ENCODE data around the gene KMT2C.

The KMT2C gene

GRCh38 chr7:152351168-152351567, 84.6 kb downstream of the KMT2C start:
- H3K27ac ChIP-seq (ENCODE audit: low read length) = no peak overlapping the region
- H4K20me1 ChIP-seq (ENCODE audit: insufficient read depth, low read length) = no peaks in the 10 kb centered on the region
- H2AFZ ChIP-seq (ENCODE audit: low read length) = no peak overlapping the region
- DNase-seq = no peak
- peaks cover 5% of the 10 kb centered on the region; the same call in 1 of the 2 replicates for H3K4me1 ChIP-seq (ENCODE audit: low read length)
- TF ChIP-seq CTCF (IDR thresholded peaks at IDR 0.05; ENCODE audit: low read length) (no peak), EZH2 (optimal IDR thresholded peaks at IDR 0.05; ENCODE audit: low read depth, low read length) (no peak), EZH2phosphoT487 (IDR thresholded peaks at IDR 0.05; ENCODE audit: low read length) (no peak)
- no peak overlapping the region for H3K9ac ChIP-seq (ENCODE audit: low read length)
- H3K27me3 ChIP-seq (replicated peaks; ENCODE audit: insufficient read depth, low read length) = no peaks in the 10 kb centered on the region
- H3K9me2 ChIP-seq (replicated peaks; ENCODE audit: insufficient read depth, low read length) = no peaks in the 10 kb centered on the region
- H3K79me2 ChIP-seq (ENCODE audit: low read length) = peaks cover 87% of the 10 kb centered on the region
- no peaks in the 10 kb centered on the region for H3F3A ChIP-seq (ENCODE audit: insufficient read depth, low read length)
- H3K9me3 ChIP-seq (replicated peaks; ENCODE audit: insufficient read depth, low read length) = no peaks in the 10 kb centered on the region
- peaks cover under 1% of the 10 kb centered on the region; the same call in 1 of the 2 replicates for H3K36me3 ChIP-seq (replicated peaks; ENCODE audit: insufficient read depth, low read length)
- no peak overlapping the region for H3K4me3 ChIP-seq (ENCODE audit: low read length)
- no peak overlapping the region for H3K4me2 ChIP-seq (ENCODE audit: low read depth, low read length)

- Histone ChIP-seq H3K27ac (ENCODE audit: low read length) (no peak overlapping the region), H4K20me1 (ENCODE audit: insufficient read depth, low read length) (0 out of 2 replicates have a peak, but pooled peaks cover 7% of the 10 kb centered on the region), H3K4me1 (ENCODE audit: low read length) (no peaks in the 10 kb centered on the region), H3K4me2 (ENCODE audit: low read depth, low read length) (no peak overlapping the region), H3F3A (ENCODE audit: insufficient read depth, low read length) (no peaks in the 10 kb centered on the region), H3K36me3 (replicated peaks; ENCODE audit: insufficient read depth, low read length) (peaks cover 5% of the 10 kb centered on the region; the same call in 1 of the 2 replicates), H3K4me3 (ENCODE audit: low read length) (no peak overlapping the region), H3K27me3 (replicated peaks; ENCODE audit: insufficient read depth, low read length) (no peaks in the 10 kb centered on the region), H3K9me3 (replicated peaks; ENCODE audit: insufficient read depth, low read length) (no peaks in the 10 kb centered on the region), H3K9me2 (replicated peaks; ENCODE audit: insufficient read depth, low read length) (no peaks in the 10 kb centered on the region), H2AFZ (ENCODE audit: low read length) (no peak overlapping the region), H3K9ac (ENCODE audit: low read length) (no peak overlapping the region), H3K79me2 (ENCODE audit: low read length) (peaks cover 87% of the 10 kb centered on the region)
- no peak for DNase-seq
- TF ChIP-seq EZH2phosphoT487 (IDR thresholded peaks at IDR 0.05; ENCODE audit: low read length) = no peak
- TF ChIP-seq EZH2 (optimal IDR thresholded peaks at IDR 0.05; ENCODE audit: low read depth, low read length) = no peak
- TF ChIP-seq CTCF (IDR thresholded peaks at IDR 0.05; ENCODE audit: low read length) = no peak
These were observed 87.9 kb downstream of the KMT2C start for GRCh38 chr7:152347888-152348287.

GRCh38 chr7:152344253-152344652, 91.5 kb downstream of the KMT2C start:
- H3K9ac ChIP-seq (ENCODE audit: low read length) = no peak overlapping the region
- H3K4me2 ChIP-seq (ENCODE audit: low read depth, low read length) = no peak overlapping the region
- H3K36me3 ChIP-seq (replicated peaks; ENCODE audit: insufficient read depth, low read length) = 0 out of 2 replicates have a peak, but pooled peaks cover 5% of the 10 kb centered on the region
- no peak overlapping the region for H3K27ac ChIP-seq (ENCODE audit: low read length)
- no peak for DNase-seq
- no peak for TF ChIP-seq EZH2phosphoT487 (IDR thresholded peaks at IDR 0.05; ENCODE audit: low read length)
- TF ChIP-seq EZH2 (optimal IDR thresholded peaks at IDR 0.05; ENCODE audit: low read depth, low read length) = no peak
- TF ChIP-seq CTCF (IDR thresholded peaks at IDR 0.05; ENCODE audit: low read length) = no peak
- H3K9me2 ChIP-seq (replicated peaks; ENCODE audit: insufficient read depth, low read length) = no peaks in the 10 kb centered on the region
- H3K4me3 ChIP-seq (ENCODE audit: low read length) = no peak overlapping the region
- no peaks in the 10 kb centered on the region for H3F3A ChIP-seq (ENCODE audit: insufficient read depth, low read length)
- no peak overlapping the region for H2AFZ ChIP-seq (ENCODE audit: low read length)
- no peaks in the 10 kb centered on the region for H3K27me3 ChIP-seq (replicated peaks; ENCODE audit: insufficient read depth, low read length)
- H4K20me1 ChIP-seq (ENCODE audit: insufficient read depth, low read length) = 0 out of 2 replicates have a peak, but pooled peaks cover 12% of the 10 kb centered on the region
- no peaks in the 10 kb centered on the region for H3K9me3 ChIP-seq (replicated peaks; ENCODE audit: insufficient read depth, low read length)
- H3K79me2 ChIP-seq (ENCODE audit: low read length) = peaks cover 95% of the 10 kb centered on the region
- H3K4me1 ChIP-seq (ENCODE audit: low read length) = no peaks in the 10 kb centered on the region
